GM21515 (cell line): Measurements from ENCODE around the gene NPAS3.

Experiments
- ATAC-seq: cut with Tn5 transposase; IDR thresholded peaks from one replicate; pipeline ENCODE4 v1.9.1; 2021; ENCODE audit not compliant: unreplicated experiment

NPAS3 gene

GRCh38 chr14:33691907-33692306 lies 753.2 kb downstream of the NPAS3 start:
- ATAC-seq: no peak

GRCh38 chr14:33692762-33693161 lies 754.1 kb downstream of the NPAS3 start:
- no peak for ATAC-seq

- ATAC-seq: no peak
Measured at GRCh38 chr14:33693237-33693636, 754.6 kb downstream of the NPAS3 start.

- no peak for ATAC-seq
Measured at GRCh38 chr14:33696165-33696564, 757.5 kb downstream of the NPAS3 start.

- ATAC-seq: no peak
Measured at GRCh38 chr14:33699300-33699983, 760.8 kb downstream of the NPAS3 start.

- ATAC-seq: no peak
Measured at GRCh38 chr14:33700052-33700451, 761.4 kb downstream of the NPAS3 start.

GRCh38 chr14:33702293-33702692 lies 763.6 kb downstream of the NPAS3 start:
- ATAC-seq: no peak

GRCh38 chr14:33704481-33704880 lies 765.8 kb downstream of the NPAS3 start:
- ATAC-seq: no peak

- ATAC-seq: no peak
Measured at GRCh38 chr14:33705490-33705889, 766.8 kb downstream of the NPAS3 start.

GRCh38 chr14:33707716-33708115 lies 769.0 kb downstream of the NPAS3 start:
- no peak for ATAC-seq

GRCh38 chr14:33709283-33709682 lies 770.6 kb downstream of the NPAS3 start:
- no peak for ATAC-seq

- no peak for ATAC-seq
Measured at GRCh38 chr14:33709711-33710110, 771.0 kb downstream of the NPAS3 start.

GRCh38 chr14:33710273-33710672 lies 771.6 kb downstream of the NPAS3 start:
- no peak for ATAC-seq

- no peak for ATAC-seq
Measured at GRCh38 chr14:33711194-33711593, 772.5 kb downstream of the NPAS3 start.

- ATAC-seq: no peak
Measured at GRCh38 chr14:33711811-33712216, 773.1 kb downstream of the NPAS3 start.

- ATAC-seq: no peak
Measured at GRCh38 chr14:33714527-33715226, 776.0 kb downstream of the NPAS3 start.

- ATAC-seq: no peak
Measured at GRCh38 chr14:33715227-33715528, 776.5 kb downstream of the NPAS3 start.

GRCh38 chr14:33716921-33717320 lies 778.2 kb downstream of the NPAS3 start:
- ATAC-seq: no peak

GRCh38 chr14:33717866-33718265 lies 779.2 kb downstream of the NPAS3 start:
- no peak for ATAC-seq

- ATAC-seq: no peak
Measured at GRCh38 chr14:33720284-33720787, 781.7 kb downstream of the NPAS3 start.

- no peak for ATAC-seq
Measured at GRCh38 chr14:33726685-33727084, 788.0 kb downstream of the NPAS3 start.

GRCh38 chr14:33727606-33728005 lies 788.9 kb downstream of the NPAS3 start:
- no peak for ATAC-seq
